Esophagus squamous epithelium (tissue), 4 donors: ENCODE measurements around the gene SEMA4D.
"Not testable (repeated sequence)": the region's sequence is repeated elsewhere in the genome, so short reads cannot be mapped to it uniquely, and the experiment has no call there.

Experiments used
- CTCF ChIP-seq, 6 experiments: fragments of 450-650 bp in 4 of 6; fragments of 200-600 bp in 2 of 6; sonication (generic) in 2 of 6; IDR thresholded peaks; one replicate each; pipeline ENCODE4 v1.5.1; 2016 to 2019; ENCODE audit warnings: antibody characterized with exemption in 6 of 6, mild to moderate bottlenecking in 4 of 6, moderate library complexity in 4 of 6
- POLR2A ChIP-seq, 4 donors: fragments of 450-650 bp; IDR thresholded peaks; one replicate each; pipeline ENCODE4 v1.6.1; 2017; ENCODE audit warnings: antibody characterized with exemption in 4 of 4, mild to moderate bottlenecking in 4 of 4, moderate library complexity in 3 of 4

GRCh38 chr9:89371791-89372190, 126.1 kb downstream of the SEMA4D start:
- TF ChIP-seq CTCF, POLR2A (IDR thresholded peaks at IDR 0.05): not testable (repeated sequence)
